KOPT-K1 (cell line): Measurements from ENCODE around the gene CEBPE.
A peak's percentile ranks its signal among the peaks of the same experiment; 100 is the strongest.

Source experiments
- H3K27ac ChIP-seq: fragments of 200-600 bp; sonication (generic); 2 replicates; pipeline ENCODE4 v1.5.1; 2016; ENCODE audit warnings: antibody characterized with exemption, mild to moderate bottlenecking, low read depth, low read length; ENCODE audit not compliant: poor library complexity, severe bottlenecking
- H3K36me3 ChIP-seq: fragments of 200-600 bp; sonication (generic); 2 replicates; pipeline ENCODE4 v1.5.1; 2017; ENCODE audit warnings: antibody characterized with exemption, mild to moderate bottlenecking, low read length, moderate library complexity; ENCODE audit not compliant: insufficient read depth
- H3K9me3 ChIP-seq: fragments of 200-600 bp; sonication (generic); 2 replicates; pipeline ENCODE4 v1.5.1; 2017; ENCODE audit warnings: antibody characterized with exemption, low read length, mild to moderate bottlenecking; ENCODE audit not compliant: insufficient read depth, poor library complexity, severe bottlenecking

Gene CEBPE

DNA sequence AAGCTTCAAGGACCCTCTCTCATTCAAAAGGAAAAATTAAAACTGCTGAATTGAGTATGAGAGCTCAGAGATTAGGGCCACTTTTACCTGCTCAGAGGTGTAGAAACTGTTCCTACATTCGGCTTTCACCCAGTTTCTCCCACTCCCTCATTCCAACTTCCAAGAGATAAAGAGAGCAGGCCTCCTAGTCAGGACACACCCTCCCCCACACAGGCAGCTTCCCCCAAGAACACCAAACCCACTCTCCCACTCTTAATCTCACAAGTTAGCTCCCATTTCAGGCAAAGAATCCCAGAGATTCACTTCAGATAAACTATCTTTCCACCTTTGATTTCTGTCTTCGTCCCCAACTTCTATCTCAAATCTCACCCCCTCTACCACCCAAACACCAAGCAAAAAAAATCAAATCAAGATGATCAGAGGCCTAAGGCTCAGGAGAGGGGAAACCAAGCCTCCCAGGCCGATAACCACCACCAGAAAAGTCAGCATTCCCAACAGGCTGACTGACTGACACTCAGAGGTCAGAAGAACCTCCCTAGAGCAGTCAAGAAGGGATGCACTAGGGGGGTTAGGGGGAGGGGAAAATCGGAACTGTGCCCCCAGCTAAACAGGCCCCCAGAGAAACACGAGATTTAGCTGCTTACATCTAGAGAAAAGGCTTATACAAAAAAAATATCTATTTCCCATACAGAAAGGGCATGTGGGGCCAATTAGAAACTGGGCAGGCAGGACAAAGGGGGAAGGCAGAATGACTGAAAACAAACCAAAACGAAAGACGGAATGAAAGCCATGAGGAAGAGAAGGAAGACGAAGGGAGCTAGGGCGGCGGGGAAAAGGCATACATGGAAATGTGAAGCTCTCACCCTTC, 48.6 kb downstream of the CEBPE start:
- Histone ChIP-seq H3K9me3 (no peaks in the 10 kb centered on the region), H3K36me3 (peaks cover 79% of the 10 kb centered on the region), H3K27ac (peak overlapping the region; percentile 86)

DNA sequence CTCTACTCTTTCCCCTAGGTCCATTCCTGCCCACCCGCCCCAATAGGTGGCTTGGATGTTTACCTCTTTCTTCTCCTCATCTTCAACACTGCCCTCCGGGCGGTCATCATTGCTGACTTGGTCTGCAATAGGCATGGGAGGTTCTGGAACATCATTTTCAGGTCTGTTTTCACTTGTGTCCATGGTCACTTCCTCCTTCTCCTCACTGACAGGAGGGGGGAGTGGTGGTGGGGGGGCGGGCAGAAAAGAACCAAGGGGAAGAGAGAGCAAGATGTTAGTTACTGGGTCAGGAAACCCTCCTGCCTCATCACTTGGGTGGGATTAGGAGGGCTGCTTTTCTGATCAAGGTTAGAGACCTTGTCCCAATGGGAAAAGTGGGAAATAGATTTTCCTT, 49.6 kb downstream of the CEBPE start:
- H3K36me3 ChIP-seq = peaks cover 79% of the 10 kb centered on the region
- no peaks in the 10 kb centered on the region for H3K9me3 ChIP-seq
- H3K27ac ChIP-seq = no peak overlapping the region

DNA sequence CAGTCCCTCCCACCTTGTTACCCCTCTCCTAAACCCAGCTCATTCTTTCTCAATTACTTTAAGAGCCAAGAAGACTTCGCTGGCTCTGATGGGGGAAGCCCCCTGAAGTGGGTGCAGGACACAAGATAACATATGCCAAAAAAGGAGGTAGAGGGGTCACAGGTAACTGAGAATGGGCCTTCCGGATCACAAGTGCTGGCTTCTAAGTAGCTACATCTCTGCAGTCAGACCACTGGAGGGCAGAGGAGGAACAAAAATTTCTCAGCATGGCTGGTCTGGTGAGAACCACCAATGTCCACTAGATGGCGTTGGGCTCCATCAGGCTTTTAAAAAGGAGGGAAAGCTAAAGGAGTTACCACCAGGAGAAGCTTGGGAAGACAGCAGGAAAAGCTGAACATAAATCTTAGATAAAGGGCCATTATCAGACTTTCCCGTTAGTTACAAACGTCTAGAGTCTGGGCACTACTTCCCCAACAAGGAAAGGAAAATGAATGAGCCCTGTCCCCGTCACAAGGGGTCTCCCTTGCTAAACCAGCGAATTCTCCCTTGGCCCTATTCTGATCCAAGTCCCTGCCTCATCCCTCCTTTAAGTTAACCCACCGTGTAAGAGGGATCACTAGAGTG, 50.2 kb downstream of the CEBPE start:
- Histone ChIP-seq H3K27ac (no peak overlapping the region), H3K36me3 (peaks cover 79% of the 10 kb centered on the region), H3K9me3 (no peaks in the 10 kb centered on the region)

DNA sequence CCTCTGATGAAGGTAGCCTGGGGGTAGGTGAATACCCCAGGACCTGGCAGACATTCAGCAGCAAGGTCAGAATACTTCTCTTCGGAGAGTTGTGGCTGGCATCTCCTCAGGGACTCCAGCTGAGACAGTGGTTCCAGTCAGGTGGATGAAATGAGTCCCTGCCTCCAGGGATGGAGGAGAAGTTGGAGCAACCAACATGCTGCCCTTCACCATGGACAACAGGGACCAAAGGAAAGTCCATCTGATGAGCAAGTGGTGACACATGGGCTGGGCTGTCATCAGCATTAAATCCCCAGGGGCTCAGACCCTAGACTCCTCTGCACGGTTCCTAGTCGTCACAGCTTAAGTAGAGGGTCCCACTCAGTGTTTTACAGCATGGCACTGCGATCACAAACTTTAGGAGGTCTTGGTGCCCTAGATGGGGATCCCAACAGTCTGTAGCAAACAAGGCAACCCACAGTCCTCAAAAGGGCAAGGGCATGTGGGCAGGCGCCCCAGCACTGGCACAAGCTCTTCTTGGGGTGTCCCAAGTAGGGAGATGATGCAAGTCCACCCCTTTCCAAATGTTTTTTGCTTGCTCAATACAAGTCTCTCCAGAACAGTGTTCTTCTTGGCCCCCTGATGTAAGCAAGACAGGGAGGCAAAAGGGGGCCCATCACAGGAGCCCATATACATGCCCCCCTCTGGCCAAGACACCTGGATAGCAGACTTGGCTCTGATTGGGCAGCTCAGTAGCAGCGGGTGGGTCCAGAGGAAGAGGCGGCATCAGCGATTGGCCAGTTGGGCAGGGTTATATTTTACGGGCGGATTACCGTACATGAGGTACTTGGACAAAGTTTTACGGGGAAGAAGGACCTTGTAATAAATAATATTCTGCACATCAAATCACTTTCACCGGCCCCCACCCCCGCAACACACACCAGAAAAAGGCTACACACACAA, 50.9 kb downstream of the CEBPE start:
- no peaks in the 10 kb centered on the region for H3K9me3 ChIP-seq
- no peak overlapping the region for H3K27ac ChIP-seq
- peaks cover 83% of the 10 kb centered on the region for H3K36me3 ChIP-seq
